Activated T-cell treated with anti-CD3 and anti-CD28 coated beads, Interleukin-2, amount 50 U/mL, for 4 hours (primary cell): Measurements from ENCODE around the gene MAML2. TPM values are rescaled to one million over a fixed set of nuclear protein-coding genes. Genes with fewer than 3 reads are reported as not detected.

Source experiments
- ATAC-seq, 2 donors: fragments of 200-7000 bp; cut with Tn5 transposase; one replicate each; pipeline ENCODE4 v1.10.0; 2021
- DNase-seq: peaks from one replicate; pipeline ENCODE4 v3.0.0-alpha.2; 2020
- H3K27me3 Mint-ChIP-seq: one replicate; pipeline ENCODE4 v1.8.0; 2021; ENCODE audit warnings: low read depth, mixed read lengths
- H3K36me3 Mint-ChIP-seq: one replicate; pipeline ENCODE4 v1.8.0; 2022; ENCODE audit warnings: mixed read lengths; ENCODE audit not compliant: insufficient read depth
- H3K4me1 Mint-ChIP-seq: one replicate; pipeline ENCODE4 v1.8.0; 2021; ENCODE audit warnings: low read depth, mixed read lengths
- H3K4me3 Mint-ChIP-seq: one replicate; pipeline ENCODE4 v1.8.0; 2021; ENCODE audit warnings: mild to moderate bottlenecking, moderate library complexity, mixed read lengths
- H3K9me3 Mint-ChIP-seq: one replicate; pipeline ENCODE4 v1.8.0; 2021; ENCODE audit warnings: mixed read lengths
- total RNA-seq, 3 donors: library from RNA; stranded (reverse); gene quantifications; one replicate each; pipeline ENCODE4 v1.2.1, GENCODE V29; 2021

MAML2 gene
- total RNA-seq, 3 donors from 2014 or later = 27.3 to 29.8 (median 29.2) TPM

GRCh38 chr11:96207459-96208449 is 135.2 kb downstream of the MAML2 start:
- H3K4me3 Mint-ChIP-seq = peak overlapping the region; percentile 45
- DNase-seq = no peak
- ATAC-seq = peak in 1 of 2 donors; percentile 4
- peaks cover 85% of the 10 kb centered on the region for H3K4me1 Mint-ChIP-seq
- peaks cover 3% of the 10 kb centered on the region for H3K9me3 Mint-ChIP-seq
- H3K36me3 Mint-ChIP-seq = peaks cover 17% of the 10 kb centered on the region
- no peaks in the 10 kb centered on the region for H3K27me3 Mint-ChIP-seq

- no peak for ATAC-seq
- no peak for DNase-seq
- H3K27me3 Mint-ChIP-seq = no peaks in the 10 kb centered on the region
- peaks cover 81% of the 10 kb centered on the region for H3K4me1 Mint-ChIP-seq
- H3K4me3 Mint-ChIP-seq = peak overlapping the region; percentile 45
- peaks cover 3% of the 10 kb centered on the region for H3K9me3 Mint-ChIP-seq
- peaks cover 17% of the 10 kb centered on the region for H3K36me3 Mint-ChIP-seq
Measured at GRCh38 chr11:96206955-96207354, 136.0 kb downstream of the MAML2 start.

GRCh38 chr11:96205460-96205809 is 137.6 kb downstream of the MAML2 start:
- H3K36me3 Mint-ChIP-seq = peaks cover 19% of the 10 kb centered on the region
- DNase-seq (no peak), ATAC-seq (peak; percentile 71 to 76)
- no peaks in the 10 kb centered on the region for H3K9me3 Mint-ChIP-seq
- no peak overlapping the region for H3K4me3 Mint-ChIP-seq
- H3K27me3 Mint-ChIP-seq = no peaks in the 10 kb centered on the region
- H3K4me1 Mint-ChIP-seq = peaks cover 79% of the 10 kb centered on the region

GRCh38 chr11:96204721-96205459 is 138.1 kb downstream of the MAML2 start:
- ATAC-seq = peak; percentile 76 to 79
- peak overlapping the region; percentile 52 for H3K4me3 Mint-ChIP-seq

GRCh38 chr11:96204366-96204659 is 138.7 kb downstream of the MAML2 start:
- Mint-ChIP-seq H3K27me3 (no peaks in the 10 kb centered on the region), H3K4me1 (peaks cover 82% of the 10 kb centered on the region), H3K9me3 (no peaks in the 10 kb centered on the region), H3K36me3 (peaks cover 29% of the 10 kb centered on the region), H3K4me3 (peak overlapping the region; percentile 52)
- ATAC-seq (no peak), DNase-seq (no peak)

More at GRCh38 chr11:96204721-96205459, 138.1 kb downstream of the MAML2 start:
- Mint-ChIP-seq H3K27me3 (no peaks in the 10 kb centered on the region), H3K4me1 (peaks cover 81% of the 10 kb centered on the region), H3K9me3 (no peaks in the 10 kb centered on the region), H3K36me3 (peaks cover 23% of the 10 kb centered on the region)
- no peak for DNase-seq

- Mint-ChIP-seq H3K4me3 (peak overlapping the region; percentile 52), H3K36me3 (peaks cover 29% of the 10 kb centered on the region), H3K9me3 (no peaks in the 10 kb centered on the region), H3K4me1 (peaks cover 80% of the 10 kb centered on the region), H3K27me3 (no peaks in the 10 kb centered on the region)
- ATAC-seq (no peak), DNase-seq (no peak)
Measured at GRCh38 chr11:96203567-96204365, 139.2 kb downstream of the MAML2 start.

- Mint-ChIP-seq H3K4me1 (peaks cover 80% of the 10 kb centered on the region), H3K36me3 (peaks cover 25% of the 10 kb centered on the region), H3K27me3 (no peaks in the 10 kb centered on the region), H3K4me3 (no peak overlapping the region), H3K9me3 (no peaks in the 10 kb centered on the region)
- ATAC-seq (no peak), DNase-seq (no peak)
Measured at GRCh38 chr11:96200243-96200642, 142.8 kb downstream of the MAML2 start.

- Mint-ChIP-seq H3K36me3 (peaks cover 25% of the 10 kb centered on the region), H3K4me3 (peak overlapping the region; percentile 47), H3K4me1 (peaks cover 80% of the 10 kb centered on the region), H3K27me3 (no peaks in the 10 kb centered on the region), H3K9me3 (no peaks in the 10 kb centered on the region)
- ATAC-seq (peak; percentile 76 to 77), DNase-seq (peak; percentile 57)
Measured at GRCh38 chr11:96199563-96200025, 143.4 kb downstream of the MAML2 start.

- peak overlapping the region; percentile 4 for H3K4me3 Mint-ChIP-seq
- peak; percentile 50 to 61 for ATAC-seq
- DNase-seq = no peak
- H3K9me3 Mint-ChIP-seq = no peaks in the 10 kb centered on the region
- H3K27me3 Mint-ChIP-seq = no peaks in the 10 kb centered on the region
- H3K36me3 Mint-ChIP-seq = peaks cover 25% of the 10 kb centered on the region
- peaks cover 84% of the 10 kb centered on the region for H3K4me1 Mint-ChIP-seq
Measured at GRCh38 chr11:96197801-96198701, 144.9 kb downstream of the MAML2 start.

- Mint-ChIP-seq H3K4me3 (no peak overlapping the region), H3K36me3 (peaks cover 29% of the 10 kb centered on the region), H3K27me3 (no peaks in the 10 kb centered on the region), H3K4me1 (peaks cover 87% of the 10 kb centered on the region), H3K9me3 (no peaks in the 10 kb centered on the region)
- DNase-seq (no peak), ATAC-seq (no peak)
Measured at GRCh38 chr11:96197103-96197502, 145.9 kb downstream of the MAML2 start.

- H3K27me3 Mint-ChIP-seq = no peaks in the 10 kb centered on the region
- H3K4me1 Mint-ChIP-seq = peaks cover 92% of the 10 kb centered on the region
- H3K9me3 Mint-ChIP-seq = no peaks in the 10 kb centered on the region
- no peak overlapping the region for H3K4me3 Mint-ChIP-seq
- H3K36me3 Mint-ChIP-seq = peaks cover 34% of the 10 kb centered on the region
- ATAC-seq (no peak), DNase-seq (no peak)
Measured at GRCh38 chr11:96196181-96196662, 146.8 kb downstream of the MAML2 start.

- no peak for DNase-seq
- Mint-ChIP-seq H3K4me3 (no peak overlapping the region), H3K4me1 (peaks cover 92% of the 10 kb centered on the region), H3K36me3 (peaks cover 31% of the 10 kb centered on the region), H3K9me3 (no peaks in the 10 kb centered on the region), H3K27me3 (no peaks in the 10 kb centered on the region)
- no peak for ATAC-seq
Measured at GRCh38 chr11:96195671-96196070, 147.3 kb downstream of the MAML2 start.
